T-helper 17 cell (primary cell): ENCODE data around the gene B4GALNT2. TPM values are rescaled to one million over a fixed set of nuclear protein-coding genes. Genes with fewer than 3 reads are reported as not detected.
"Not testable (repeated sequence)": the region's sequence is repeated elsewhere in the genome, so short reads cannot be mapped to it uniquely, and the experiment has no call there.

Experiments
- ATAC-seq: fragments of 150-1000 bp; cut with Tn5 transposase; 2 replicates; pipeline ENCODE4 v1.10.0; 2021; ENCODE audit warnings: mild to moderate bottlenecking, moderate library complexity
- DNase-seq, 3 donors: peaks; one replicate each; pipeline versions ENCODE4 v3.0.0 to v3.0.0-alpha.2; 2020 to 2021
- H3K9me3 ChIP-seq: one replicate; pipeline ENCODE4 v1.7.0; 2013; ENCODE audit warnings: low read length, mild to moderate bottlenecking; ENCODE audit not compliant: control insufficient read depth, poor library complexity, severe bottlenecking
- H3K27ac Mint-ChIP-seq: one replicate; pipeline ENCODE4 v1.8.0; 2022; ENCODE audit warnings: mild to moderate bottlenecking, moderate library complexity, mixed read lengths
- H3K27me3 Mint-ChIP-seq: one replicate; pipeline ENCODE4 v1.8.0; 2022; ENCODE audit warnings: mixed read lengths
- H3K36me3 Mint-ChIP-seq: one replicate; pipeline ENCODE4 v1.8.0; 2022; ENCODE audit warnings: low read depth, mixed read lengths
- H3K4me1 Mint-ChIP-seq: one replicate; pipeline ENCODE4 v1.8.0; 2022; ENCODE audit warnings: mild to moderate bottlenecking, mixed read lengths
- H3K4me3 Mint-ChIP-seq: one replicate; pipeline ENCODE4 v1.8.0; 2022; ENCODE audit warnings: mild to moderate bottlenecking, moderate library complexity, mixed read lengths
- total RNA-seq, 4 donors: library from RNA in 2 of 4; stranded (reverse) in 2 of 4; gene quantifications; one replicate each; pipeline ENCODE4 v1.2.3 and lab custom pipeline; 2022 to 2026

The B4GALNT2 gene, protein sequence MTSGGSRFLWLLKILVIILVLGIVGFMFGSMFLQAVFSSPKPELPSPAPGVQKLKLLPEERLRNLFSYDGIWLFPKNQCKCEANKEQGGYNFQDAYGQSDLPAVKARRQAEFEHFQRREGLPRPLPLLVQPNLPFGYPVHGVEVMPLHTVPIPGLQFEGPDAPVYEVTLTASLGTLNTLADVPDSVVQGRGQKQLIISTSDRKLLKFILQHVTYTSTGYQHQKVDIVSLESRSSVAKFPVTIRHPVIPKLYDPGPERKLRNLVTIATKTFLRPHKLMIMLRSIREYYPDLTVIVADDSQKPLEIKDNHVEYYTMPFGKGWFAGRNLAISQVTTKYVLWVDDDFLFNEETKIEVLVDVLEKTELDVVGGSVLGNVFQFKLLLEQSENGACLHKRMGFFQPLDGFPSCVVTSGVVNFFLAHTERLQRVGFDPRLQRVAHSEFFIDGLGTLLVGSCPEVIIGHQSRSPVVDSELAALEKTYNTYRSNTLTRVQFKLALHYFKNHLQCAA
- under 1 TPM; 0.15 to 0.18 TPM for total RNA-seq
- 0 reads per million in 2 donors for total RNA-seq (lab: John Stamatoyannopoulos, UW)

DNA sequence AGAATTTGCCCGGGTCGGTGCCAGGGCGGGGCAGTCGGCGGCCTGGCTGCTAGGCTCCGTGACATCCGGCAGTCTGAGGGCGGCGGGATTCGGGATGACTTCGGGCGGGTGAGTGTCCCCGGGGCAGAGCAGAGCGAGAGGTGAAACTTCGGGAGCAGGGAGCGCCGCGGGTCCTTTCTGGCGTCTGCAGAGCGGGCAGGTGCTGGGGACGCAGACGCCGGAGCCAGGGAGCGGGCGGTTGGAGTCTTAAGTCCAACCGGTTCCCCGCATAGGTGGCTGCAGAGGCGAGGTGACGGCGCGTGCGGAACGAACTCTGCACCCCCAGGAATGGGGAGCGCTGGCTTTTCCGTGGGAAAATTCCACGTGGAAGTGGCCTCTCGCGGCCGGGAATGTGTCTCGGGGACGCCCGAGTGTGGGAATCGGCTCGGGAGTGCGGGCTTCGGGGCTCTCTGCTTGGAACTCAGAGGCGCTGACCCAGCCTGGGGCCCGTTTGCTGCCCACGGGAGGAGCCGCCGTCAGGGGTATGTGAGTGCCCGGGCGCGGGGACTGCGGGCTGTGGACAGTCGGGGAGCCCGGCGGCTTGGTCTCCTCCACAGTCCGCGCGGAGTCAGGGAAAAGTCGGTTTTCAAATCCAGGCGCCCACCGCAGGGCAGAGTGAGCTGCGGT lies at the start of gene B4GALNT2:
Gene B4GALNT2, plus strand, starts transcription at position 71 of the 666 bp plus-strand sequence. Its CDS starts 24 bp downstream, at position 95.
- ATAC-seq (no peak), DNase-seq (no peak)
- H3K9me3 ChIP-seq, result no peaks in the 10 kb centered on the region
- Mint-ChIP-seq H3K4me3 (peak within 1 kb of the TSS; percentile 62), H3K27me3 (peaks cover 61% of the 10 kb centered on the region), H3K4me1 (peaks cover 4% of the 10 kb centered on the region), H3K36me3 (peaks cover 2% of the 10 kb centered on the region), H3K27ac (no peak within 1 kb of the TSS)

DNA sequence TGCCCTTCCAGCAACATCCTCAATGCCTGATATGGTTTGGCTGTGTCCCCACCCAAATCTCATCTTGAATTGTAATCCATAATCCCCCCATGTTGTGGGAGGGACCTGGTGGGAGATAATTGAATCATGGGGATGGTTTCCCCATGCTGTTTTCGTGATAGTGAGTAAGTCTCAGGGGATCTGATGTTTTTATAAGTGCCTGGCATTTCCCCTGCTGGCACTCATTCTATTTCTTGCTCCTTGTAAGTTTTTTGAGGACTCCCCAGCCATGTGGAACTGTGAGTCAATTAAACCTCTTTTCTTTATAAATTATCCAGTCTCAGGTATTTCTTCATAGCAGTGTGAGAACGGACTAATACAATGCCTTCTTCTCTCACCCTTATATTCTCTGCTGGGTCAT lies 47.5 kb upstream of the B4GALNT2 start:
- peaks cover 46% of the 10 kb centered on the region for H3K27me3 Mint-ChIP-seq
- ATAC-seq, DNase-seq, H3K4me1 Mint-ChIP-seq, H3K9me3 ChIP-seq, H3K4me3 Mint-ChIP-seq, H3K27ac Mint-ChIP-seq, H3K36me3 Mint-ChIP-seq: not testable (repeated sequence)

DNA sequence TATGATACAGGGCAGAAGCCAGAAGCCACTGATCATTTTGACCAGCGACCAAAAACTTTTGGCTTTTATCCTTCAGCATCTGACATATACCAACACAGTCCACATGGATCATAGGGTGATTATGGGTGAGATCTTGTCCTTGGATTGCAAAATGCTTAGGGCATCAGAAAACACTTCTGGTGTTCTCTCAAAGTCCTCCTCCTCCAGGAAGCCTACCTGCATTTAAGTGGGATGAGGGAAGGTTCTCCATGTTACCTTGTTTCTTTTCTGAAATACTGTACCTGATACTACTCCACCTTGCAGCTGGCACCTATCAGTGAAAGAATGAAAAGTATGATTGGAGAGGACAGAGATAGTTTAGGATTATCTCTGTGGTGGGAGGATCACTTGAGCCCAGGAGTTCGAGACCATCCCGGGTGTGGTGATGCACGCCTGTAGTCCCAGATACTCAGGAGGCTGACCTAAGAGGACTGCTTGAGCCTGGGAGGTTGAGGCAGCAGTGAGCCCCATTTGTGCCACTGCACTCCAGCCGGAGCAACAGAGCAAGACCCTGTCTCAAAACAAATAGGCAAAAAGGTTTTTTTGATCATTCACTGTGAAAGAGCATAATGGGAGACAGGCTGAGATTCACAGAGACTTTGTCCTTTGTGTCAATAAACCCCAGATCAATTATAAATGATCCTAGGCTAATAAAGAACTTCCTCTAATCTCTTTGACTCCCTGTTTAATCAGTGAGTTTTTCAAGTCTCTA lies 46.8 kb upstream of the B4GALNT2 start:
- Mint-ChIP-seq H3K4me1 (peaks cover 3% of the 10 kb centered on the region), H3K27ac (no peak overlapping the region)

DNA sequence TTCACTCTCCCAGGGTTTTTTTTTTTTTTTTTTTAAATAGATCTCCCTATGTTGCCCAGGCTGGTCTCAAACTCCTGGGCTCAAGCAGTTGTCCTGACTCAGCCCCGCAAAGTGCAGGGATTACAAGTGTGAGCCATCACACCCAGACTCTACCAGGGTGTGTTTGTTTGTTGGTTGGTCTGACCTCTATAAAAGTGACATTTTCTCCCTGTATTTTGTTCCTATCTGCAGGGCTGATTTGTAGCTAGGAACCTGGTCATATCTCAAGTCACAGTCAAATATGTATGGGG lies 46.3 kb upstream of the B4GALNT2 start:
- Mint-ChIP-seq H3K36me3 (peaks cover 3% of the 10 kb centered on the region), H3K27ac (no peak overlapping the region), H3K27me3 (peaks cover 51% of the 10 kb centered on the region), H3K4me1 (peaks cover 3% of the 10 kb centered on the region), H3K4me3 (no peak overlapping the region)
- DNase-seq (no peak), ATAC-seq (no peak)
- H3K9me3 ChIP-seq, result no peaks in the 10 kb centered on the region

More for the DNA sequence above, 46.8 kb upstream of the B4GALNT2 start:
- Mint-ChIP-seq H3K27me3 (peaks cover 51% of the 10 kb centered on the region), H3K36me3 (peaks cover 3% of the 10 kb centered on the region), H3K4me3 (no peak overlapping the region)
- ATAC-seq, result no peak
- H3K9me3 ChIP-seq, result no peaks in the 10 kb centered on the region
- DNase-seq, result no peak

DNA sequence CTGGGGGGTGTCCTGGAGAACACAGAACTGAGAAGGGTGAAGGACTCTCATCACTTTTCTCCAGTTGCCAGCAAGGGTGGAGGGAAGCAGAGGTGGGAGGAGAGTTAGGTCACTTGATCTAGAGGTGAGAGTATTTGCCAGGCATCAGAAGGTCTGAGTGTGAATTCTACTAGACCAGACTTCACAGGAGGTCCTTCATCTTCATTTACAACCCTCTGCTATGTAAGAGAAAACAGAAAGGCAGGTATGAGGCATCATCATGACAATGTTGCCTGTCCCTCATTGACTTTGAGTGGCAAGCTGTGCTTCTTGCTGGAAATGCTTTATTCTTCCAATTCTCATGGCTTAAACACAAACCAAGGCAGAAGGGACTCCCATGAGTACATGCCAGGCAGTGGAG lies 45.9 kb upstream of the B4GALNT2 start:
- DNase-seq (no peak), ATAC-seq (no peak)
- Mint-ChIP-seq H3K36me3 (peaks cover 3% of the 10 kb centered on the region), H3K27ac (no peak overlapping the region), H3K4me3 (no peak overlapping the region), H3K4me1 (peaks cover 3% of the 10 kb centered on the region), H3K27me3 (peaks cover 47% of the 10 kb centered on the region)
- no peaks in the 10 kb centered on the region for H3K9me3 ChIP-seq

DNA sequence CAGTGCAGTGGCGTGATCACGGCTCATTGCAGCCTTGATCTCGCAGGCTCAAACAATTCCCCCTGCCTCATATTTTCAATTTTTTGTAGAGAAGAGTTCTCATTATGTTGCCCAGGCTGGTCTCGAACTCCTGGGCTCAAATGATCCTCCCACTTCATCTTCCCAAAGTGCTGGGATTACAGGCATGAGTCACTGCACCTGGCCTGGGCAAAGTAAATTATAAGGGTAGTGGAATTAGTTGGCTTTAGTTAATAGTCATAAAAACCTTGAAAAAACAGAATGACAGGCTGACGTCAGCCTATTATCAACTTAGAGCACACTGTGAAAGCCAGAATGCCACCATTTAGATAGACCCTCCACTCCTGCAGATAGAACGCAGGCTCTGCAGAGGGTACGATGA lies 43.5 kb upstream of the B4GALNT2 start:
- ATAC-seq (no peak), DNase-seq (no peak)
- peaks cover 3% of the 10 kb centered on the region for H3K36me3 Mint-ChIP-seq
- H3K27ac Mint-ChIP-seq, result no peak overlapping the region
- H3K4me3 Mint-ChIP-seq, result no peak overlapping the region
- no peaks in the 10 kb centered on the region for H3K9me3 ChIP-seq
- H3K4me1 Mint-ChIP-seq, result peaks cover 3% of the 10 kb centered on the region
- H3K27me3 Mint-ChIP-seq, result peaks cover 45% of the 10 kb centered on the region

DNA sequence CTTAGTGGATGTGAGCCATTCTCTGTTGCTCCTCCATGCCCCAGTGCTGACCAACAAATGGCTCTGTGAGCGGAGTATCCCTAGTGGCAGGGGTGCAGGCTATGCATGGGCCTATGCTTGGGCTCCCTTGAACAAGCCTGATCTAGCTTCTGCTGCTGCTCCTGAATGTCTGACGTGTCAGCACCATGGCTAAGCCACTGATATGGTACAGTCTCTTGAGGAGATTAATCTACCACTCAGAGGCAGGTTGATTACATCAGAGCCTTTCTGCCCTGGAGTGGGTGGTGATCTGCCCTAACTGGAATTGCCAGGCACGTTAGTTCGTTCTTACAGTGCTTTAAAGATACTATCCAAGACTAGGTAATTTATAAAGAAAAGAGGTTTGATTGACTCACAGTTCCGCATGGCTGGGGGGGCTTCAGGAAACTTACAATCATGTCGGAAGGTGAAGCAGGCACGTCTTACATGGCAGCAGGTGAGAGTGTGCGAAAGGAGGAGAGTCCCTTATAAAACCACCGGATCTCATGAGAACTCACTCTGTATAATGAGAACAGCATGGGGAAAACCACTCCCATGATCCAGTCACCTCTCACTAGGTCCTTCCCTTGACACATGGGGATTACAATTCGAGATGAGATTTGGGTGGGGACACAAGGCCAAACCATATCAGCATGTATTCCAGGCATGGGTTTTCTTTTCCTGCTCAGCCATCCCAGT lies 41.5 kb upstream of the B4GALNT2 start:
- Mint-ChIP-seq H3K27ac (no peak overlapping the region), H3K4me3 (no peak overlapping the region), H3K4me1 (peaks cover 3% of the 10 kb centered on the region), H3K27me3 (peaks cover 32% of the 10 kb centered on the region), H3K36me3 (peaks cover 3% of the 10 kb centered on the region)
- no peak for ATAC-seq
- DNase-seq, result no peak
- H3K9me3 ChIP-seq, result no peaks in the 10 kb centered on the region

DNA sequence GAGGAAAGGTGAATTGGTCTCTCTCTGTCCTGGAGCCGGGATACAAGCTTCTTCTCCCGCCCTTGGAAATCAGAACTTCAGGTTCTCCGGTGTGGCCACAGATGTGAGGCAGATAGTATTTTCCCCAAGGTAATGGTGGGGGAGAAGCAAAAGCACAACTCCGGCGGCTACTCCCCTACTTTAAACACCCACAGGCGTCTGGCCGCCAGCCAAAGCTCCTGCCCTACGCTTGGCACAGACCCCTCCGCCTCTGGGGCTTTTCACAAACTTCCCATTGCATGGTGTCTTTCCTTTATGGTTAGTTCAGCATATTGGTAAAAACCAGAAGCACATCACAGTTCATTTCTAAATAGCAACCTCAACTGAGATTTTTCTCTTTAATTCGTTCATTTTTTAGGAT lies 39.4 kb upstream of the B4GALNT2 start:
- Mint-ChIP-seq H3K27ac (no peak overlapping the region), H3K27me3 (peaks cover 22% of the 10 kb centered on the region), H3K36me3 (peaks cover 3% of the 10 kb centered on the region), H3K4me1 (no peaks in the 10 kb centered on the region), H3K4me3 (no peak overlapping the region)
- no peaks in the 10 kb centered on the region for H3K9me3 ChIP-seq
- ATAC-seq, result no peak
- DNase-seq, result no peak

DNA sequence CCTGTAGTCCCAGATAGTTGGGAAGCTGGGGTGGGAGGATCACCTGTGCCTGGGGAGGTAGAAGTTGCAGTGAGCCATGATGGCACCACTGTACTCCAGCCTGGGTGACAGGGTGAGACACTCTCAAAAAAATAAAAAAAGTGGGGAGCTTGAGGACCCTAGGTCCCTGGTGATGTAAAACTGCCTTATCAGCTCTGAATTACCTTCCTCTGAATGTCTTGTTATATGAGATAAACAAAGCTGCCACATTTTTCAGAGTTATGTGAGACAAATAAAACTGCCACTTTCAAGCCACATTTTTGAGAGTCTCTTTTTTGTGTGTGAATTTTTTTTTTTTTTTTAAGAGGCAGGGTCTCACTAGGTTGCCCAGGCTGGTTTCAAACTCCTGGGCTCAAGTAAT lies 32.0 kb upstream of the B4GALNT2 start:
- Mint-ChIP-seq H3K36me3 (no peaks in the 10 kb centered on the region), H3K4me3 (no peak overlapping the region), H3K27me3 (peaks cover 11% of the 10 kb centered on the region), H3K4me1 (peaks cover 3% of the 10 kb centered on the region), H3K27ac (no peak overlapping the region)
- ATAC-seq, result no peak
- H3K9me3 ChIP-seq, result no peaks in the 10 kb centered on the region
- DNase-seq, result no peak

DNA sequence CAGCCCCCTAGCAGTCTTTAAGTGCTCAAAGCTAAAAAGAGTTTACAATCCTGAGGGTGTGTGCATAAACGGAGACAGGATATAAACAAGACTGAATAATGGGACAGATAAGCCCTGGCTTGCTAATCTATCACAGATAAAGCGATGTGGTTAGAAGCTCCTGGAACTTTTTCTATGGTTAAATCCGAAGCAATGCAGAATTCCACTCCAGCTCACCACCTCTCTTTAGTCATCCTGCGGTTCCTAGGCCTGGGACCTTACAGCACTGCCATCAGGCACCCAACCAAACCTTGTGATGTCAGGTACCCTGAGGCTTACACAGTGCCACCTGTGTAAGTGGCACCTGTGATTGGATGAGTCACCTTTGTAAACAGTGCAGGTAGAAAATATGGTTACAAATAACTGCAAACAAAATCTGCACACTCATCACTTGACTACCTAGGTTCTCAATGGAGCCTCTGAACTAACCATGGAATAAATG lies 31.5 kb upstream of the B4GALNT2 start:
- Mint-ChIP-seq H3K27me3 (peaks cover 11% of the 10 kb centered on the region), H3K4me3 (no peak overlapping the region), H3K4me1 (peaks cover 3% of the 10 kb centered on the region), H3K36me3 (no peaks in the 10 kb centered on the region), H3K27ac (no peak overlapping the region)
- no peak for DNase-seq
- no peak for ATAC-seq
- no peaks in the 10 kb centered on the region for H3K9me3 ChIP-seq

DNA sequence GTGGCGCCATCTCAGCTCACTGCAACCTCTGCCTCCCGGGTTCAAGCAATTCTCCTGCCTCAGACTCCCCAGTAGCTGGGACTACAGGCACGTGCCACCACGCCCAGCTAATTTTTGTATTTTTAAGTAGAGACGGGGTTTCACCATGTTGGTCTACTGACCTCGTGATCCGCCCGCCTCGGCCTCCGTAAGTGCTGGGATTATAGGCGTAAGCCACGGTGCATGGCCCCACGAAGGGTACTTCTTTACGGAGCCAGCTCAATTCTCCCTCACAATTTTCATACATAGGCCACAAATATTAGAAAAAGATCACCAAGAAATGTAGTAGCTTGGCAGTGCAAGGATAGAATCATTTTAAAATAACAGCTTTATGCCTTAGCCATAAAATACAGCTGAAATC lies 29.2 kb upstream of the B4GALNT2 start:
- H3K36me3 Mint-ChIP-seq, H3K27ac Mint-ChIP-seq, H3K4me1 Mint-ChIP-seq, ATAC-seq, DNase-seq, H3K9me3 ChIP-seq, H3K4me3 Mint-ChIP-seq: not testable (repeated sequence)
- peaks cover 11% of the 10 kb centered on the region for H3K27me3 Mint-ChIP-seq

DNA sequence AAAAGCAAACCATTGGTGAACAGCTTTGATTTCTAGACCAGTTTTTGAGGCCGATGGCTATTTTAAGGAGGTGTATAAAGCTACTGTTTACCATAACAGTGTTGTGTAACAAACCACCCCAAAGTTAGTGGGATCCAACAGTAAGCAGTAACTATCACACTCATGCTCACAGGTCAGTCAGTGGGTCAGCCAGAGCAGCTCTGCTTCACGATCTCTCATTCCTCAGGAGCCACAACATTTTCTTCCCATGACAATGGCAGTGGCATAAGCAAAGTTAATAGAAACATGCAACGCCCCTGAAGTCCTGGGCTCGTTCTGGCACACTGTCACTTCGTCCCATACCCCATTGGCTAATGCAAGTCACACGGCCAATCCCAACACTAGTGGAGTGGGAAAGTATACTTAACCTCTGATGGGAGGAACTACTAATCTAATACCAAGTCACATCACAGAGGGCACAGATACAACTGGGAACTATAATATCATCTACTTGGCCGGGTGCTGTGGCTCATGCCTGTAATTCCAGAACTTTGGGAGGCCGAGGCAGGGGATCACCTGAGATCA lies 28.0 kb upstream of the B4GALNT2 start:
- peaks cover 3% of the 10 kb centered on the region for H3K4me1 Mint-ChIP-seq
- no peak overlapping the region for H3K4me3 Mint-ChIP-seq
- no peaks in the 10 kb centered on the region for H3K36me3 Mint-ChIP-seq
- DNase-seq, result no peak
- no peak overlapping the region for H3K27ac Mint-ChIP-seq
- ATAC-seq, result no peak
- peaks cover 11% of the 10 kb centered on the region for H3K27me3 Mint-ChIP-seq
- H3K9me3 ChIP-seq, result no peaks in the 10 kb centered on the region
